ENCODE data around the gene WWOX. TPM values are rescaled to one million over a fixed set of nuclear protein-coding genes. Genes with fewer than 3 reads are reported as not detected.

WWOX gene
- total RNA-seq, 1 experiment from 2014 or later = 15.6 TPM

GRCh38 chr16:78794581-78795250 is 695.3 kb downstream of the WWOX start:
- Mint-ChIP-seq H3K27me3 (ENCODE audit: low read depth) (peaks cover 11% of the 10 kb centered on the region), H3K36me3 (ENCODE audit: insufficient read depth in 1 of 3, low read depth in 3 of 3) (no peaks in the 10 kb centered on the region), H3K4me3 (no peak overlapping the region), H3K9me3 (no peaks in the 10 kb centered on the region), H3K27ac (no peak overlapping the region), H3K4me1 (no peaks in the 10 kb centered on the region)
- Histone ChIP-seq H2BK20ac (ENCODE audit: low read depth, low read length, poor library complexity, severe bottlenecking) (no peak overlapping the region), H3K79me1 (ENCODE audit: insufficient read depth, low read depth, low read length, poor library complexity, severe bottlenecking) (no peaks in the 10 kb centered on the region), H2BK15ac (ENCODE audit: low read depth, low read length) (no peak overlapping the region), H4K8ac (replicated peaks; ENCODE audit: insufficient read length, low read depth, low read length) (no peak overlapping the region), H3K4me1 (ENCODE audit: insufficient read depth, low read length) (no peaks in the 10 kb centered on the region), H4K91ac (ENCODE audit: insufficient read length, low read depth, low read length) (no peak overlapping the region), H3K4ac (ENCODE audit: low read depth, low read length) (no peak overlapping the region), H3K18ac (ENCODE audit: insufficient read length, low read depth, low read length) (no peak overlapping the region), H3K56ac (ENCODE audit: insufficient read length, low read depth, low read length) (no peak overlapping the region), H3K14ac (ENCODE audit: insufficient read depth, low read length) (no peak overlapping the region), H2BK5ac (ENCODE audit: insufficient read length, low read length) (no peak overlapping the region), H3K79me2 (ENCODE audit: insufficient read depth, low read length) (no peaks in the 10 kb centered on the region), H3K23ac (ENCODE audit: insufficient read length, low read depth, low read length) (no peak overlapping the region), H3K27ac (ENCODE audit: insufficient read length, low read depth, low read length) (no peak overlapping the region), H3K27me3 (ENCODE audit: insufficient read depth, low read length) (no peaks in the 10 kb centered on the region), H3K9me3 (ENCODE audit: control insufficient read depth, low read depth, low read length) (no peaks in the 10 kb centered on the region), H2AFZ (ENCODE audit: low read length) (no peak overlapping the region), H4K20me1 (ENCODE audit: control insufficient read depth, insufficient read depth, insufficient read length) (no peaks in the 10 kb centered on the region), H2BK120ac (ENCODE audit: low read depth, low read length, poor library complexity, severe bottlenecking) (no peak overlapping the region), H2AK5ac (ENCODE audit: insufficient read length, low read length) (no peak overlapping the region), H3T11ph (ENCODE audit: low read length) (no peak overlapping the region), H2BK12ac (ENCODE audit: insufficient read length, low read depth, low read length) (no peak overlapping the region), H3K9ac (ENCODE audit: extremely low read depth, insufficient read length, low read length) (no peak overlapping the region), H4K5ac (ENCODE audit: insufficient read length, low read depth, low read length) (no peak overlapping the region), H3K23me2 (ENCODE audit: insufficient read length, low read depth, low read length, poor library complexity, severe bottlenecking) (no peaks in the 10 kb centered on the region), H3K4me2 (ENCODE audit: insufficient read depth, insufficient read length, low read length) (no peak overlapping the region)
- TF ChIP-seq, protein P1, sequence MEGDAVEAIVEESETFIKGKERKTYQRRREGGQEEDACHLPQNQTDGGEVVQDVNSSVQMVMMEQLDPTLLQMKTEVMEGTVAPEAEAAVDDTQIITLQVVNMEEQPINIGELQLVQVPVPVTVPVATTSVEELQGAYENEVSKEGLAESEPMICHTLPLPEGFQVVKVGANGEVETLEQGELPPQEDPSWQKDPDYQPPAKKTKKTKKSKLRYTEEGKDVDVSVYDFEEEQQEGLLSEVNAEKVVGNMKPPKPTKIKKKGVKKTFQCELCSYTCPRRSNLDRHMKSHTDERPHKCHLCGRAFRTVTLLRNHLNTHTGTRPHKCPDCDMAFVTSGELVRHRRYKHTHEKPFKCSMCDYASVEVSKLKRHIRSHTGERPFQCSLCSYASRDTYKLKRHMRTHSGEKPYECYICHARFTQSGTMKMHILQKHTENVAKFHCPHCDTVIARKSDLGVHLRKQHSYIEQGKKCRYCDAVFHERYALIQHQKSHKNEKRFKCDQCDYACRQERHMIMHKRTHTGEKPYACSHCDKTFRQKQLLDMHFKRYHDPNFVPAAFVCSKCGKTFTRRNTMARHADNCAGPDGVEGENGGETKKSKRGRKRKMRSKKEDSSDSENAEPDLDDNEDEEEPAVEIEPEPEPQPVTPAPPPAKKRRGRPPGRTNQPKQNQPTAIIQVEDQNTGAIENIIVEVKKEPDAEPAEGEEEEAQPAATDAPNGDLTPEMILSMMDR (conservative IDR thresholded peaks at IDR 0.05) = no peak
- no CpG with 5 or more reads among the region's 6 CpGs for WGBS (ENCODE audit: extremely low coverage, insufficient read length, low lambda C conversion rate)
- DNase-seq = no peak
